ENCODE data around the gene OCA2. TPM values are rescaled to one million over a fixed set of nuclear protein-coding genes. Genes with fewer than 3 reads are reported as not detected.

The OCA2 gene
- total RNA-seq, 2 donors from 2014 or later, result not detected

DNA sequence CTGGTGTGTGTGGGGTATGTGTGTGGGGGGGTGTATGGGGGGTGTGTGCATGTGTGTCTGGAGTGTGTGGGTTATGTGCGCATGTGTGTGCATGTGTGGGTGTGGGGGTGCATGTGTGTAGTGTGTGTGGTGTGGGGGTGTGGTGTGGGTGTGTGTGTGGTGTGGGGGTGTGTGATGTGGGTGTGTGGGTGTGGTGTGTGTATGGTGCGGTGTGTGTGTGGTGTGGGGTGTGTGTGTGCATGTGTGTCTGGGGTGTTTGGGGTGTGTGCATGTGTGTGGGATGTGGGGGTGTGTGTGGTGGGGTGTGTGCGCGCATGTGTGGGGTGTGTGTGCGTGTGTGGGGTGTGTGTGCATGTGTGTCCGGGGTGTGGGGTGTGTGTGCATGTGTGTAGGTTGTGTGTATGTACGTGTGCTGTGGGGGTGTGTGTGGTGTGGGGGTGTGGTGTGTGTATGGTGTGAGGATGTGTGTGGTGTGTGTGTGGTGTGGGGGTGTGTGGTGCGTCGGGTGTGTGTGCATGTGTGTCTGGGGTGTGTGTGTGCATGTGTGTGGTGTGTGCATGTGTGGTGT, 6.2 kb upstream of the OCA2 start:
- Mint-ChIP-seq H3K36me3 (peaks cover under 1% of the 10 kb centered on the region), H3K27me3 (peaks cover 15 to 31% of the 10 kb centered on the region in 2 donors), H3K4me3 (peak overlapping the region; percentile 72), H3K9me3 (no peaks in the 10 kb centered on the region), H3K27ac (no peak overlapping the region), H3K4me1 (ENCODE audit: low read depth in 2 of 2) (peaks cover 21 to 28% of the 10 kb centered on the region in 2 donors)
- ATAC-seq, result no peak
- no peak for DNase-seq (ENCODE audit: low spot score)

DNA sequence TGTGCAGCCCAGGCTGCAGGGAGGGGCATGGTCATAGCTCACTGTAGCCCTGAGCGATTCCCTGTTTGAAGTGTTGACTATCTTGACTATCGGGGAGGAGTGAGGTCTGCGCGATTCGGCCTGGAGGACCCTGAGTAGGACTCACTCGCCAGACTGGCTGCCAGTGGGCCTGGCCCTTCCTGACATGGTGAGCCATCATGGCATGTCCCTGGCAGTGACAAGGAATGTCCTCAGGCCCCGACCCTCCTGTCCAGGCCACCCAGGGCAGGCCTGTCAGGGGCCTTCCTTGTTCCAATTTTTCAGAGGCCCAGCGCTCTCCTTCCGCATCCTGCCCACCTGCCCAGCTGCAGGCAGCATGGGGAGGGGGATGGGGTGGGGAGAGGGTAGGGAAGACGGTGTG, 5.2 kb upstream of the OCA2 start:
- peaks cover 27 to 30% of the 10 kb centered on the region in 2 donors for H3K4me1 Mint-ChIP-seq (ENCODE audit: low read depth in 2 of 2)
- ATAC-seq (no peak), DNase-seq (ENCODE audit: low spot score) (no peak)
- H3K27me3 Mint-ChIP-seq, result peaks cover 23 to 41% of the 10 kb centered on the region in 2 donors
- H3K4me3 Mint-ChIP-seq, result peak overlapping the region; percentile 39
- H3K36me3 Mint-ChIP-seq, result peaks cover 9% of the 10 kb centered on the region
- no peak overlapping the region for H3K27ac Mint-ChIP-seq
- peaks cover 2% of the 10 kb centered on the region for H3K9me3 Mint-ChIP-seq

DNA sequence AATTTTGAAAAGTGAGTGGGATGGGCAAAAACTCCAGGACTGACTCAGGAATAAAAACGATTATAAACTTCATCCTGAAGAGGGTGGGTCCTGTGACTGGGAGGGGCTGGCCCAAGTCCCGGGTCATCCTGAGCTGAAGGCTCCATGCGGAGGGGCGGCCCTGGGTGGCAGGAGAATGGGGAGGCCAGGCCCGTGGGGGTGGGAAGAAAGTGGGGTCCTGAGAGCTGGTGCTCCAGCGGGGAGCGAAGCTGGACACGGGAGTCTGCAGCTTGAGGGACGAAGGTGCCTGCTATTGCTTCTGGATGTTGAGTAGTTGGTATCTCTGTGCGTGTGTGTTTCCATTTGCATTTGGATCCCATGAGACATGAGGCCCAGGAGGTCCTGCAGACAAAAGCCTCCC, 4.7 kb upstream of the OCA2 start:
- Mint-ChIP-seq H3K27ac (no peak overlapping the region), H3K4me1 (ENCODE audit: low read depth in 2 of 2) (peaks cover 24 to 26% of the 10 kb centered on the region in 2 donors), H3K4me3 (no peak overlapping the region), H3K36me3 (peaks cover 9% of the 10 kb centered on the region), H3K9me3 (peaks cover 2% of the 10 kb centered on the region), H3K27me3 (peaks cover 23 to 41% of the 10 kb centered on the region in 2 donors)
- DNase-seq (ENCODE audit: low spot score) (no peak), ATAC-seq (no peak)

DNA sequence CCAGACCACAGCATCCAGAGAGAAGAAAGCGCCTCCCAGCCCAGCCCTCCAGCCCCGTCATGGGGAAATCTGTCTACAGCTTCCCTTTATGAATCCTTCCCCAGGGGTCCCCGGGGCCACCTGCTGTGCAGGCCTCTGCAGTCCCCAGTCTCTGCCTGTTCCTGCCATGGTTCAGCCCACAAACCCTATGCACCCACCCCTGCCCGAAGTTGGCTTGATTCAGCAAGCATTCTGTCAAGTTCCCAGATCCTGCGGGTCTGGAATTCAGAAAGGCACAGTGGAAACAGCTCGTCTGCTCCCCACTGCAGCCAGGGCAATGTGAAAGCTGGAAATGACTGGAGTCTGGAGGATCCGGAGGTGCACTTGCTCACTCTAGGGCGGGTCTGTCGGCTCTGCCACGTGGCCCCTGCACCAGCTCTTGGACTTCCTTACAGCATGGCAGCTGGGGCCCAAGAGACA, 2.9 kb upstream of the OCA2 start:
- no peak for ATAC-seq
- Mint-ChIP-seq H3K27me3 (peaks cover 32 to 56% of the 10 kb centered on the region in 2 donors), H3K4me3 (no peak overlapping the region), H3K27ac (no peak overlapping the region), H3K36me3 (peaks cover 9% of the 10 kb centered on the region), H3K9me3 (peaks cover 2% of the 10 kb centered on the region), H3K4me1 (ENCODE audit: low read depth in 2 of 2) (peaks cover 28 to 37% of the 10 kb centered on the region in 2 donors)
- no peak for DNase-seq (ENCODE audit: low spot score)

DNA sequence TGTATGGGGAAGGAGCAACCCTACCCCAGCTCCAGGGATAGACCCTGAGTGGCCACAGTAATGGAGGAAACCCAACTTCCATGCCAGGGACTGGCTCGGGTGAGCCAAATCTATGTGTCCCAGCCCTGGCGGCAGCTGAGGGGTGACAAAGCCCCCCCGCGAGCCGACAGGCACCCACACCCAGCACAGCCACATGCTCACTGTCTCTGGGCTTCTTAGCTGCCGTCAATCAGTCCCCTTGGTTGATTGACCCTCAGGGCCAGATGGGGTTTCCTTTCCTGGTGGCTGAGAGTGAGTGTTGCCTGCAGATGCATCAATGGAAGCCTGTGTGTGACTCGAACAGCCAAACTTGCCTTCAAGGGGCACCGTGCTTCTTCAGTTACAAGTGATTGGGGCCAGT, 2.1 kb upstream of the OCA2 start:
- DNase-seq (ENCODE audit: low spot score), result no peak
- H3K4me3 Mint-ChIP-seq, result no peak overlapping the region
- peaks cover 9% of the 10 kb centered on the region for H3K36me3 Mint-ChIP-seq
- peaks cover 28 to 36% of the 10 kb centered on the region in 2 donors for H3K4me1 Mint-ChIP-seq (ENCODE audit: low read depth in 2 of 2)
- peaks cover 32 to 55% of the 10 kb centered on the region in 2 donors for H3K27me3 Mint-ChIP-seq
- no peak overlapping the region for H3K27ac Mint-ChIP-seq
- ATAC-seq, result no peak
- peaks cover 2% of the 10 kb centered on the region for H3K9me3 Mint-ChIP-seq

DNA sequence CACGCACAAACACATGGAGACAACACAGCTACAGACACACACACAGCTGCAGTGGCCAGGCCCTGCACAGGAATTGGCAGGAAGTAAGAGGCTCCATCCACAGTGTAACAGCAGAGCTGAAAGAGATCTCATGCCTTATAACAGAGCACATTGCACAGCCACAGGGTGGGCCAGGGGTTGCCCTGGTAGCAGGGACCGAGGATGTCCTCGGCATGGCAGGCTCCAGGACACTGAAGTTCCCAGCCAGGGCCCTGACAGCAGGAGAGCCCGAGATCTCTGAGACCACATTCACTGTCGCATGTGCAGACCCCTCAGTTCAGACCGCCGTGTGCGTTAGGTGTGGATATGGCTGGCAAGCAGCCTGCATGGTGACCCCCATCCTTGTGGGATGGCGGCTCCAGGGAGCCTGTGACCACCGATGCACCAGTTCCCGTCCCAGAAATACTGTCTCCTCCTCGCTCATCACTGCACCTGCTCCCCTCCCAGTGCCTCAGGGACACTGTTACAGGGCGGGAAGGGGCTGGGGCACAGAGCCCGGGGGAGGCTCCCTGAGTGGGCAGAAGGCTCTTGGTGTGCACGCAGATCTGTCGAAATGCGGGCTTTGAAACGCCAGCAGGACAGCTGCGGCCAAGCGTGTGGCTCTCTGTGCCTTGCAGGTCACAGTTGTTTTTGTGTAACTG, 1.5 kb upstream of the OCA2 start:
- peaks cover 23 to 31% of the 10 kb centered on the region in 2 donors for H3K4me1 Mint-ChIP-seq (ENCODE audit: low read depth in 2 of 2)
- H3K9me3 Mint-ChIP-seq, result peaks cover 2% of the 10 kb centered on the region
- H3K27ac Mint-ChIP-seq, result no peak overlapping the region
- H3K4me3 Mint-ChIP-seq, result peak overlapping the region; percentile 52
- peaks cover 28 to 50% of the 10 kb centered on the region in 2 donors for H3K27me3 Mint-ChIP-seq
- ATAC-seq, result no peak
- H3K36me3 Mint-ChIP-seq, result peaks cover 9% of the 10 kb centered on the region
- no peak for DNase-seq (ENCODE audit: low spot score)

DNA sequence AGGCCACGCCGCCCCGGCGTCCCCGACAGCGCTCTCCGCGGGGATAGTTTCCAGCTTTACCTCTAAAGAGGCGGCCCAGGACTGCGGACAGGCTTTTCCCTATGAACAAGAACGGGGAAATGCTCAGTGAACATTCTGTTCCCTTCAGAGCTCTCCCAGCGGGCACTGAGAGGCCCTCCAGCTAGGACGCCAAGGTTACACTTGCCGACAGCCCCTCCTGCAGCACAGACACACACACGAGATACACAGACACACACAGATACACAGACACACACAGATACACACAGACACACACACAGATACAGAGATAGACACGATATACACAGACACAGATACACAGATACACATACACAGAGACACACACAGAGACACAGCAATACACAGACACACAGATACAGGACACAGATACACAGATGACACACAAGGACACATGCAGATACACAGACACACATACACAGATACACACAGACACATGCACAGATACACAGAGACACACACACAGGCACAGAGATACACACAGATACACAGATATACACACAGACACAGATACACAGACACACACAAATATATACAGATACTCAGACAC, 533 bp upstream of the OCA2 start:
- Mint-ChIP-seq H3K9me3 (peaks cover 2% of the 10 kb centered on the region), H3K27ac (no peak overlapping the region), H3K4me3 (peak overlapping the region; percentile 52), H3K36me3 (peaks cover 9% of the 10 kb centered on the region), H3K27me3 (peaks cover 23 to 41% of the 10 kb centered on the region in 2 donors), H3K4me1 (ENCODE audit: low read depth in 2 of 2) (peaks cover 16 to 24% of the 10 kb centered on the region in 2 donors)
- DNase-seq (ENCODE audit: low spot score) (no peak), ATAC-seq (no peak)

DNA sequence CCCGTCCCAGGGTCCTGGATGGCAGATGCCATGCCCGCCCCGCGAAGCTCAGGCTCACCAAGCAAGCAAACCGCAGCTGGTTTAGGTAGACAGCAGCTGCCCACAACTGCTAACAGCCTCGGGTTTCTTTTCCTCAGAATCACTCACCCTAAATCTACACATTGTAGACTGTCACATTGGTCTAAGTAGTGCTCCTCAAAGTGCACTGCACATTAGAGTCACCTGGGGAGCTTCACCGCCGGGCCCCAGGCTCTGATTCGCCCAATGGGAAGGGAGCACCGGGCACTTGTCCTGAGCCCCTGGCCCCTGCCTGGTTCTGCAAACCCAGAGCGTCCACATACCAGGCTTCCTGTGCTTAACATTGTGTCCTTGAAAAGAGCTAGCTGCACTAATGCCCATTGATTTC, 752 bp downstream of the OCA2 start:
- Mint-ChIP-seq H3K4me1 (ENCODE audit: low read depth in 2 of 2) (peaks cover 15 to 24% of the 10 kb centered on the region in 2 donors), H3K27me3 (peaks cover 27 to 43% of the 10 kb centered on the region in 2 donors), H3K36me3 (peaks cover 9% of the 10 kb centered on the region), H3K4me3 (peak overlapping the region; percentile 72), H3K9me3 (peaks cover 2% of the 10 kb centered on the region), H3K27ac (no peak overlapping the region)
- ATAC-seq, result no peak
- DNase-seq (ENCODE audit: low spot score), result no peak

DNA sequence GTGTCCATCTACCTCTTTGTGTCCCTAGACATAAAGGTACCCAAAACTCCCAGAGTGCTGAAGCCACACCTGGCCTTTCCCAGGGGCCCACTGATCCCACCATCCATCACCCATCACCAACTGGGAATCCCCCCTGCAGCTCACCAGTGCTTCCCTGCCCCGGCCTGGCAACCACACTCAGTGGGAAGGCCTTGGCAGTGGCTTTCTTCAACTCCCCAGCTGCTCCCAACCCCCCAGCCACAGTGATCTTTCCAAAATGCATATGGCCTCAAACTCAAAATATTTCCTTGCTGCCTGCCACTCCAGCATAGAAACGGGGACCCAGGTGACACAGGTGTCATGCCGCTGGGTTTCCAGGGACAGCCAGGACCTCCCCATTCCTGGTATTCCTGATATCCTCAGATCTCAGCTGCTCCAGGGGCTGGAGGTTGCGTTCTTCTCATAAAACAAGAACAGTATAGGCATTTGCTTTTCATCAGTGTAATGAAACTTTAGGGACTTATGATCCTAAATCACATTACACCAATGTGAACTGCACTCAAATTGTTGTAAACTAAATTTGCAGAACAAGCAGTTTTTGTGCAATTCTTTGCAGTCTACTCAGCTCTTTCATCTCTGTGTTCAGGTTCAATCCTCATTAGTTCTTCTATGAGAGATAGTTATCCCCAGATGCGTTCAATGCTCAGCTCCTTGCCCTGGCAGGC, 1.3 kb downstream of the OCA2 start:
- ATAC-seq, result no peak
- Mint-ChIP-seq H3K27me3 (peaks cover 26 to 43% of the 10 kb centered on the region in 2 donors), H3K4me1 (ENCODE audit: low read depth in 2 of 2) (peaks cover 15 to 24% of the 10 kb centered on the region in 2 donors), H3K4me3 (peak overlapping the region; percentile 72), H3K36me3 (peaks cover 10% of the 10 kb centered on the region), H3K9me3 (peaks cover 2% of the 10 kb centered on the region), H3K27ac (peak overlapping the region in 1 of 2 donors; percentile 16)
- no peak for DNase-seq (ENCODE audit: low spot score)

DNA sequence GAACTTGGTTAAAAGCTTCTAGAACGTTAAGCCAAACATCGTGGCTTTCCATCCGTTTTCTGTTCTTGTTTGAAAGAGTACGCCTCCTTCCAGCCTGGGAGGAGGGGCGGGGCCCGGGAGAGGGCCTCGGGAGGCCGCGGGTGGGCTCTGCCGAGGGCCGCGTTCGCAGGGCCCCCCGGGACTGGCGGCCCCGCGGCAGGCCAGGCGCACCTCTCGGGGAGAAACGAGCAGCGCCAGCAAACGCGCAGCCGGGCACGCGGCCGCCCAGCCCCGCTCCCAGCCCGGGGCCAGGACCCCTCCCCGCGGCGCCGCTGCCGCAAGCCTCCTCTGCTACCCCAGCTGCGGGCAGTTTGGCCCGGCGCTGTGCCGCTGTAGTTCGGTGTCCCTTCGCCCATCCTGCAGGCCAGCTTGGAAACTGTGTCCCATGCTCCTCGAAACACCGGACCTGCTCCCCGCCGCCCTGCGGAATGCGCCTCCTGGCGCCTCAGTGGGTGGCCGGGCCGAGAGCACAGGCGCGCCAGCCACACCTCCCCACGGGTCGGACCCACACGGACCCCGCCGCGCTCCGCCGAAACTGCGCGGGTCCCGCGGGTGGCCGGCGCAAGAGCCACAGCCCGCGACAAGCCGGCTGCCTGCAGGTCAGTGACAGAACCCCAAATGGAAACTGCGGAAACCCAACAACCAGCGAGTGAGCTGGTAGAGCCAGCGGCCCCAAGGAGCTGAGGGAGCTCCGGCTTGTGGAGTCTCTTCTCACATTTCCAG, 2.3 kb downstream of the OCA2 start:
- H3K4me1 Mint-ChIP-seq (ENCODE audit: low read depth in 2 of 2), result peaks cover 15 to 24% of the 10 kb centered on the region in 2 donors
- ATAC-seq, result no peak
- peaks cover 2% of the 10 kb centered on the region for H3K9me3 Mint-ChIP-seq
- no peak overlapping the region for H3K27ac Mint-ChIP-seq
- H3K27me3 Mint-ChIP-seq, result peaks cover 29 to 49% of the 10 kb centered on the region in 2 donors
- H3K36me3 Mint-ChIP-seq, result peaks cover 14% of the 10 kb centered on the region
- H3K4me3 Mint-ChIP-seq, result peak overlapping the region; percentile 76
- no peak for DNase-seq (ENCODE audit: low spot score)

DNA sequence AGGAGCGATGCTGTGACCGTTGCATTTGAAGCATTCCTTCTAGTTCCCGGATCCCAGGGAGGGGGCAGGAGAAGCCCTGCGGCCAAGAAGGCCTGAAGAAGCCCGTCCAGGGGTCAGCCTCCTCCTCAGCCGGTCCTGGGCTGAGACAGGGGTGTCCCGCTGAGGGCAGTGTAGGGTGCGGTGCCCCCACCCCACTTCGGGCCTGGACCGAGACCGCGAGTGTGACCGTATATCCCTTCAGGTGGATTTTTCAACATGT, 2.8 kb downstream of the OCA2 start:
- no peak overlapping the region for H3K27ac Mint-ChIP-seq
- peaks cover 16% of the 10 kb centered on the region for H3K36me3 Mint-ChIP-seq
- DNase-seq (ENCODE audit: low spot score), result no peak
- H3K27me3 Mint-ChIP-seq, result peaks cover 29 to 49% of the 10 kb centered on the region in 2 donors
- H3K9me3 Mint-ChIP-seq, result peaks cover 2% of the 10 kb centered on the region
- H3K4me1 Mint-ChIP-seq (ENCODE audit: low read depth in 2 of 2), result peaks cover 15 to 24% of the 10 kb centered on the region in 2 donors
- ATAC-seq, result peak in 1 of 2 donors; percentile 1
- H3K4me3 Mint-ChIP-seq, result peak overlapping the region; percentile 76

DNA sequence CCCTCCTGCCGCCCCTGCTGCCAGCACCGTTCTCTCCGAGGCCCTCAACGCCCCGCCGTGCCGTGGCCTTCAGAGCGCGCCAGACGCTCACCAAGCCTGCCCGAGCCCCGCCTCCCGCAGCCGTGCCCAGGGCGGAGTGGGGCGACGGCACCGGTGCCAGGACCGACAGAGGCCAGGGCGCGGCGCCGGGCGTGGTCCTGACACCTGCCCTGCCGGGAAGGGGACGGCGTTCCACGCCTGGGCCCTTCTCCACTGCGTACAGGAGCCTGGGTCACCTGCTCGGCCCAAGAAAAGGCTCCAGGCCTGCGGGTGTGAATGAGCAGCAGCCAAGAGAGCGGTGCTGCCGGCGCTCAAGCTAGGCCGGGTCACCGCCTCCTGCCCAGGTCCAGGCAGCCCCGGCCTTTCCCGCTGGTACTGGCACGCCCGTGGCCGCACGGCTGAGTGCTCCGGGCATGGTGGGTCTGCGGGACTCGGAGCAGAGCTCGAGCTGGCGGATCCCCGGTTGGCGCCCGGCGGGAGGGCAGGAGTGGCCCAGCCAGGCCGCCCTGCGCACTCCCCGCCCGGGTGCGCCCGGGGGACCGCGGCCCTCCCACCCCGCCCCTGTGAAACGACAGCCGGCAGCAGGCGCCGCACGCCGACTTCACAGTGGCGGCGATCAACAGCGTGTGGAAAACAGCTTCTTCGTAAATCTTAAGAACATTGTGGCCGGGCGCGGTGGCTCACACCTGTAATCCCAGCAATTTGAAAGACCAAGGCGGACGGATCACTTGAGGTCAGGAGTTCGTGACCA, 4.2 kb downstream of the OCA2 start:
- H3K9me3 Mint-ChIP-seq, result peaks cover 2% of the 10 kb centered on the region
- no peak overlapping the region for H3K27ac Mint-ChIP-seq
- peaks cover 11 to 19% of the 10 kb centered on the region in 2 donors for H3K4me1 Mint-ChIP-seq (ENCODE audit: low read depth in 2 of 2)
- DNase-seq (ENCODE audit: low spot score), result no peak
- peak; percentile 25 to 40 for ATAC-seq
- H3K27me3 Mint-ChIP-seq, result peaks cover 34 to 51% of the 10 kb centered on the region in 2 donors
- peaks cover 24% of the 10 kb centered on the region for H3K36me3 Mint-ChIP-seq
- peak overlapping the region; percentile 76 for H3K4me3 Mint-ChIP-seq

Measured in natural killer cell treated with Interleukin-12 subunit alpha and Interleukin-12 subunit beta and Interleukin-15 and Interleukin-18, amount 100 ng/mL, for 72 hours (primary cell).